Astrocyte (in vitro differentiated cells and primary cell): ENCODE data around the gene ZNF292.

Experiments used
- CTCF ChIP-seq: IDR thresholded peaks from 2 replicates; pipeline ENCODE4 v1.5.1; 2011; ENCODE audit warnings: low read depth, mild to moderate bottlenecking, inconsistent platforms, low read length, moderate library complexity; ENCODE audit not compliant: insufficient read depth
- EZH2 ChIP-seq: IDR thresholded peaks from 2 replicates; pipeline ENCODE4 v1.6.1; 2012; ENCODE audit warnings: mild to moderate bottlenecking, low read length, inconsistent platforms; ENCODE audit not compliant: insufficient read depth

GRCh38 chr6:87210979-87211378 lies 55.6 kb downstream of the ZNF292 start:
- TF ChIP-seq CTCF (no peak), EZH2 (no peak)
